ENCODE data around the gene HHAT.
A peak's percentile ranks its signal among the peaks of the same experiment; 100 is the strongest.
"Not testable (repeated sequence)": the region's sequence is repeated elsewhere in the genome, so short reads cannot be mapped to it uniquely, and the experiment has no call there.

The HHAT gene

GRCh38 chr1:210381934-210382333, 53.2 kb downstream of the HHAT start:
- H3K4me3 Mint-ChIP-seq: no peak overlapping the region
- no peak for ATAC-seq
- no peak overlapping the region for H3K27ac Mint-ChIP-seq
- H3K9me3 Mint-ChIP-seq: no peaks in the 10 kb centered on the region
- H3K36me3 Mint-ChIP-seq: peaks cover 10% of the 10 kb centered on the region
- no peaks in the 10 kb centered on the region for H3K27me3 Mint-ChIP-seq
- no peaks in the 10 kb centered on the region for H3K4me1 Mint-ChIP-seq

- ATAC-seq: no peak
- Mint-ChIP-seq H3K27ac (no peak overlapping the region), H3K27me3 (no peaks in the 10 kb centered on the region), H3K4me1 (no peaks in the 10 kb centered on the region), H3K36me3 (peaks cover 32% of the 10 kb centered on the region), H3K4me3 (no peak overlapping the region), H3K9me3 (no peaks in the 10 kb centered on the region)
Observed at GRCh38 chr1:210384625-210385024, 55.9 kb downstream of the HHAT start.

DNA sequence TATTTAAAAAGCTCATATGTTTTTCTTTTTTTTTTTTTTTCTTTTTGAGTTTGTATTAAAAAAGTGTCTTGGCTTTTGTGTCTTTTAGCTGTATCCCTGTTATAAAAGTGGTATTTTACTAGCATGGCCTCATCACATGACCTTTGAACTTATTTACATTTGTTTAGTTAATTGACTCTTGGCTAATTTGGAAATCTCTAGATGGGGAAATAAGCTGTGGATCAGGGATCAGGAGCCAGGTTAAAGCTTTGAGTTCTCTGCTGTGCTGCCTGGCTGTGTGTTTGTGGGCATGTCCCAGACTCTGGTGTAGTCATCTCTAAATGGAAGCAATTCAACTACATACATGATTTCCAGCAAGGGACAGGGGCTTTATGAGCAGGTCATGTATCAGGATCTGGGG, 56.5 kb downstream of the HHAT start:
- no peak for ATAC-seq
- no peak overlapping the region for H3K27ac Mint-ChIP-seq
- no peaks in the 10 kb centered on the region for H3K9me3 Mint-ChIP-seq
- H3K4me1 Mint-ChIP-seq: no peaks in the 10 kb centered on the region
- H3K27me3 Mint-ChIP-seq: no peaks in the 10 kb centered on the region
- peaks cover 38% of the 10 kb centered on the region for H3K36me3 Mint-ChIP-seq
- H3K4me3 Mint-ChIP-seq: no peak overlapping the region

GRCh38 chr1:210394281-210394821, 65.6 kb downstream of the HHAT start:
- H3K27ac Mint-ChIP-seq: no peak overlapping the region
- H3K9me3 Mint-ChIP-seq: peaks cover 5% of the 10 kb centered on the region
- H3K4me1 Mint-ChIP-seq: no peaks in the 10 kb centered on the region
- no peak for ATAC-seq
- H3K27me3 Mint-ChIP-seq: no peaks in the 10 kb centered on the region
- no peak overlapping the region for H3K4me3 Mint-ChIP-seq
- H3K36me3 Mint-ChIP-seq: peaks cover 29% of the 10 kb centered on the region

- ATAC-seq: no peak
- H3K9me3 Mint-ChIP-seq: peaks cover 3% of the 10 kb centered on the region
- peaks cover 18% of the 10 kb centered on the region for H3K36me3 Mint-ChIP-seq
- H3K4me3 Mint-ChIP-seq: no peak overlapping the region
- H3K27ac Mint-ChIP-seq: no peak overlapping the region
- no peaks in the 10 kb centered on the region for H3K27me3 Mint-ChIP-seq
- H3K4me1 Mint-ChIP-seq: peaks cover 14% of the 10 kb centered on the region
Observed at GRCh38 chr1:210396541-210396940, 67.8 kb downstream of the HHAT start.

- H3K4me3 Mint-ChIP-seq: no peak overlapping the region
- H3K27ac Mint-ChIP-seq: no peak overlapping the region
- no peaks in the 10 kb centered on the region for H3K27me3 Mint-ChIP-seq
- H3K4me1 Mint-ChIP-seq: peaks cover 14% of the 10 kb centered on the region
- H3K36me3 Mint-ChIP-seq: peaks cover 22% of the 10 kb centered on the region
- peaks cover 3% of the 10 kb centered on the region for H3K9me3 Mint-ChIP-seq
- no peak for ATAC-seq
Observed at GRCh38 chr1:210397252-210397651, 68.5 kb downstream of the HHAT start.

DNA sequence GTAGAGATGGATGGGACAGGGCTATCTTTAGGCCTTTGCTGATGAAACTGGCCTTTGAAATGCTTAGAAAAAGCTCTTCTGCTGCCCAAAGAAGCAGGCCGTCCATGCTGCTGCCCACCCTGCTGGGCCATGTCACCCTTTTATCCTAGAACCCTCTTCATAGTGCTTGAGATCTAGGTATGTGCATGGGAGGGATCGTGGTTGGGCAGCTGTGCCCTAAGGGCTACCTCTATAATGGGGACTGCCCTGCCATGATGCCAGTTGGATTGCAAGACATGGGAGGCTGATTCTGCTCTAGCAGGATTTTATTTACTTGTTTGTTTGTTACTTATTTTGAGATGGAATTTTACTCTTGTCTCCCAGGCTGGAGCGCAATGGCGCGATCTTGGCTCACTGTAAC, 69.0 kb downstream of the HHAT start:
- ATAC-seq: no peak
- peaks cover 26% of the 10 kb centered on the region for H3K36me3 Mint-ChIP-seq
- peaks cover 3% of the 10 kb centered on the region for H3K9me3 Mint-ChIP-seq
- H3K27me3 Mint-ChIP-seq: no peaks in the 10 kb centered on the region
- no peak overlapping the region for H3K4me3 Mint-ChIP-seq
- peaks cover 14% of the 10 kb centered on the region for H3K4me1 Mint-ChIP-seq
- no peak overlapping the region for H3K27ac Mint-ChIP-seq

DNA sequence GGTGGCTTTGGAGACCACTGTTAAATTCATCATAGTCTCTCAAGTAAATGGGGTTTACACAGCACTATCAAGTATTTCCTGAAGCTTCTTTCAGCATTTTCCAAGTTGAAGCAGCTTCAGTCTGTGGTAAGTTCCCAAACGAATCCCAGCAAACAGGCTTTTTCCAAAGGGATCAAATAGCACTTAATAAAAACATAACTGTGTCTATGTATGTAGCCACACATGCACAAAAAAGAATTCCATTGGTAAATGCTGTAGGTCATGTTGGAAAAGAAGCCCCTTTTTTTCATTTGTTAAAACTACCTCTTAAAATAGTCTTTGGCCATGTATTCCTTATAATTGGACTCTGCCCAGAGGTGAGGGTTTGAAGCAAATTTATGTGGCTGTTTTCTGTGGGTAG, 69.8 kb downstream of the HHAT start:
- no peak for ATAC-seq

GRCh38 chr1:210400043-210400840, 71.5 kb downstream of the HHAT start:
- Mint-ChIP-seq H3K4me1 (peaks cover 14% of the 10 kb centered on the region), H3K27ac (no peak overlapping the region), H3K27me3 (no peaks in the 10 kb centered on the region), H3K36me3 (peaks cover 32% of the 10 kb centered on the region), H3K9me3 (peaks cover 3% of the 10 kb centered on the region), H3K4me3 (no peak overlapping the region)
- ATAC-seq: peak; percentile 70

More for the DNA sequence above, 69.8 kb downstream of the HHAT start:
- H3K4me3 Mint-ChIP-seq: no peak overlapping the region
- peaks cover 3% of the 10 kb centered on the region for H3K9me3 Mint-ChIP-seq
- H3K36me3 Mint-ChIP-seq: peaks cover 28% of the 10 kb centered on the region
- H3K27ac Mint-ChIP-seq: no peak overlapping the region
- H3K27me3 Mint-ChIP-seq: no peaks in the 10 kb centered on the region
- H3K4me1 Mint-ChIP-seq: peaks cover 14% of the 10 kb centered on the region

- no peak overlapping the region for H3K4me3 Mint-ChIP-seq
- H3K27me3 Mint-ChIP-seq: no peaks in the 10 kb centered on the region
- H3K4me1 Mint-ChIP-seq: peaks cover 23% of the 10 kb centered on the region
- no peak for ATAC-seq
- peaks cover 20% of the 10 kb centered on the region for H3K36me3 Mint-ChIP-seq
- H3K9me3 Mint-ChIP-seq: no peaks in the 10 kb centered on the region
- H3K27ac Mint-ChIP-seq: no peak overlapping the region
Observed at GRCh38 chr1:210402560-210402959, 73.9 kb downstream of the HHAT start.

DNA sequence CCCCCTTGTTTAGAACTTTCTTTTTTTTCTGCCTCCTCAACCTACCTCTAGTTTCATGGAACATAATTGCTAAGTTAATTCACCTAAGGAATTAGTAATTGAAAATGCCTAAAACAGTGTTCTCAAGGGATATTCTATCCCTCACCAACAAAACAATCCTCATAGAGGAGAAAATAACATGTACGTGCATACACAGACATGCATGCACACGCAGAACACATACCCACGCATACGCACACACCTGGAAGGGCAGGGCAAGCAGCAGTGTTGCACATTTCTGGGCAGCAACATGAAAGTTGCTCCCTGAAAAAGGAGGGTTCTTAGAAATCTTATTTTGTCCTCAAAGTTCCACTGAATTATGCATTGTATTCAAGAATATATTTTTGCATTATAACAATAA, 76.6 kb downstream of the HHAT start:
- no peak for ATAC-seq
- Mint-ChIP-seq H3K36me3 (peaks cover 20% of the 10 kb centered on the region), H3K9me3 (no peaks in the 10 kb centered on the region), H3K4me1 (peaks cover 16% of the 10 kb centered on the region), H3K4me3 (no peak overlapping the region), H3K27me3 (no peaks in the 10 kb centered on the region), H3K27ac (no peak overlapping the region)

GRCh38 chr1:210406341-210406740, 77.6 kb downstream of the HHAT start:
- H3K36me3 Mint-ChIP-seq: peaks cover 21% of the 10 kb centered on the region
- not testable (repeated sequence) for H3K9me3 Mint-ChIP-seq, H3K27me3 Mint-ChIP-seq, H3K27ac Mint-ChIP-seq, ATAC-seq, H3K4me1 Mint-ChIP-seq, H3K4me3 Mint-ChIP-seq

- Mint-ChIP-seq H3K36me3 (peaks cover 24% of the 10 kb centered on the region), H3K27me3 (no peaks in the 10 kb centered on the region), H3K4me1 (peaks cover 10% of the 10 kb centered on the region), H3K4me3 (no peak overlapping the region), H3K9me3 (no peaks in the 10 kb centered on the region), H3K27ac (no peak overlapping the region)
- peak; percentile 81 for ATAC-seq
Observed at GRCh38 chr1:210407207-210407886, 78.6 kb downstream of the HHAT start.

GRCh38 chr1:210407887-210408252, 79.2 kb downstream of the HHAT start:
- H3K9me3 Mint-ChIP-seq: no peaks in the 10 kb centered on the region
- no peak overlapping the region for H3K4me3 Mint-ChIP-seq
- no peaks in the 10 kb centered on the region for H3K27me3 Mint-ChIP-seq
- no peak overlapping the region for H3K27ac Mint-ChIP-seq
- peaks cover 10% of the 10 kb centered on the region for H3K4me1 Mint-ChIP-seq
- ATAC-seq: no peak
- peaks cover 19% of the 10 kb centered on the region for H3K36me3 Mint-ChIP-seq

GRCh38 chr1:210412240-210412639, 83.5 kb downstream of the HHAT start:
- Mint-ChIP-seq H3K9me3 (no peaks in the 10 kb centered on the region), H3K27me3 (no peaks in the 10 kb centered on the region), H3K4me3 (no peak overlapping the region), H3K36me3 (peaks cover 29% of the 10 kb centered on the region), H3K4me1 (peaks cover 4% of the 10 kb centered on the region), H3K27ac (no peak overlapping the region)
- no peak for ATAC-seq

DNA sequence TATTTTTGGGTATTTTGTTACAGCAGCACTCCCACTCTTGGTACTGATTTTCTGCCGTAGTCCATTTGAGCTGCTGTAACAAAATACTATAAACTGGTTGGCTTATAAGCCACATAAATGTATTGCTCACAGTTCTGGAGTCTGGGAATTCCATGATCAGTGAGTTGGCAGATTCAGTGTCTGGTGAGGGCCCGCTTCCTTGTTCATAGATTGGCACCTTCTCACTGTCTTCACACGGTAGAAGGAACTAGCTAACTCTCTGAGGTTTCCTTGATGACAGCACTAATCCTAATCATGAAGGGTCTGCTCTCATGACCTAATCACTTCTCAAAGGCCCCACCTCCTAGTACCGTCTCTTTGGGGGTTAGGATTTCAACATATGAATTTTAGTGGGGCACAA, 85.2 kb downstream of the HHAT start:
- peaks cover 40% of the 10 kb centered on the region for H3K36me3 Mint-ChIP-seq
- no peaks in the 10 kb centered on the region for H3K4me1 Mint-ChIP-seq
- no peaks in the 10 kb centered on the region for H3K27me3 Mint-ChIP-seq
- no peaks in the 10 kb centered on the region for H3K9me3 Mint-ChIP-seq
- no peak overlapping the region for H3K27ac Mint-ChIP-seq
- no peak overlapping the region for H3K4me3 Mint-ChIP-seq
- no peak for ATAC-seq

Measured in stimulated activated memory B cell treated with anti-CD40 and anti-IgM and Interleukin-4, amounts not matched to agents 10 μg/mL and 1 μg/mL and 100 μg/mL, for 72 hours (primary cell).